Activated T-cell treated with anti-CD3 and anti-CD28 coated beads for 48 hours (primary cell): ENCODE data around the gene LGR4.
"Not testable (repeated sequence)": the region's sequence is repeated elsewhere in the genome, so short reads cannot be mapped to it uniquely, and the experiment has no call there.

Source experiments
- DNase-seq: peaks from one replicate; pipeline ENCODE4 v3.0.0-alpha.2; 2020; ENCODE audit warnings: low read depth

The LGR4 gene

GRCh38 chr11:27456795-27457329, 15.7 kb downstream of the LGR4 start:
- no peak for DNase-seq

GRCh38 chr11:27456140-27456794, 16.3 kb downstream of the LGR4 start:
- no peak for DNase-seq

GRCh38 chr11:27455667-27456066, 16.9 kb downstream of the LGR4 start:
- no peak for DNase-seq

GRCh38 chr11:27453701-27454100, 18.9 kb downstream of the LGR4 start:
- no peak for DNase-seq

GRCh38 chr11:27452147-27452546, 20.4 kb downstream of the LGR4 start:
- DNase-seq: no peak

- no peak for DNase-seq
Observed at GRCh38 chr11:27451244-27451965, 21.2 kb downstream of the LGR4 start.

GRCh38 chr11:27448184-27448540, 24.4 kb downstream of the LGR4 start:
- DNase-seq: not testable (repeated sequence)

- DNase-seq: no peak
Observed at GRCh38 chr11:27447288-27448183, 25.1 kb downstream of the LGR4 start.

- no peak for DNase-seq
Observed at GRCh38 chr11:27445625-27446024, 27.0 kb downstream of the LGR4 start.

GRCh38 chr11:27444801-27445215, 27.8 kb downstream of the LGR4 start:
- DNase-seq: no peak

- DNase-seq: no peak
Observed at GRCh38 chr11:27443746-27444507, 28.7 kb downstream of the LGR4 start.

GRCh38 chr11:27443227-27443626, 29.4 kb downstream of the LGR4 start:
- no peak for DNase-seq

GRCh38 chr11:27440090-27440489, 32.5 kb downstream of the LGR4 start:
- no peak for DNase-seq

- no peak for DNase-seq
Observed at GRCh38 chr11:27438595-27438981, 34.0 kb downstream of the LGR4 start.

- DNase-seq: no peak
Observed at GRCh38 chr11:27437829-27438594, 34.6 kb downstream of the LGR4 start.

- no peak for DNase-seq
Observed at GRCh38 chr11:27436916-27437315, 35.7 kb downstream of the LGR4 start.

GRCh38 chr11:27433742-27434141, 38.8 kb downstream of the LGR4 start:
- no peak for DNase-seq

GRCh38 chr11:27431808-27432207, 40.8 kb downstream of the LGR4 start:
- DNase-seq: no peak

- DNase-seq: no peak
Observed at GRCh38 chr11:27429761-27430393, 42.7 kb downstream of the LGR4 start.

- DNase-seq: no peak
Observed at GRCh38 chr11:27427183-27427980, 45.2 kb downstream of the LGR4 start.
